ENCODE measurements around the gene ANO1.

The ANO1 gene

GRCh38 chr11:70138403-70138802 is 60.3 kb downstream of the ANO1 start:
- no peak for DNase-seq (ENCODE audit: low spot score)

DNA sequence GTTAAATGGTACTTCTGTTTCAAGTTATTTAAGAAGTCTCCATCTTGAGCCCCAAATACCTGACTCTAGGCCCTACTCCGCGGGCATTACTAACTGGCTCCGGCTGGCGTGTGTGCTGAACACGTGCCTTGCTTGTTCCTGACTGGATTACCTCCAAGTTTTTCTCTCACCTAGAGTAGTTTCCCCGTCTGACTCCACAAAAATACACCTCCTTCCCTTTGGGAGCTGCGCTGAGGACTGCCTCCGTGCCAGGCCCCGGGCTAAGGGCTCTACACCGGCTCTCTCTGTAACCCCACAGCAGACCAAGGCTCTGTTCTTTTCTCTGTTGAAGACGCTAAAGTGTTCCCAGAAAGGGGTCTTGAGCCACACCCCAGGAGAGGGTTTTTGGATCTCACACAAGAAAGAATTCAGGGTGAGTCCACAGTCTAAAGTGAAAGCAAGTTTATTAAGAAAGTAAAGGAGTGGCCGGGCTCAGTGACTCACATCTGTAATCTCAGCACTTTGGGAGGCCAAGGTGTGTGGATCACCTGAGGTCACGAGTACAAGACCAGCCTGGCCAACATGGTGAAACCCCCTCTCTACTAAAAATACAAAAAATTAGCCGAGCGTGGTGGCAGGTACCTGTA is 61.8 kb downstream of the ANO1 start:
- DNase-seq (ENCODE audit: low spot score): no peak

DNA sequence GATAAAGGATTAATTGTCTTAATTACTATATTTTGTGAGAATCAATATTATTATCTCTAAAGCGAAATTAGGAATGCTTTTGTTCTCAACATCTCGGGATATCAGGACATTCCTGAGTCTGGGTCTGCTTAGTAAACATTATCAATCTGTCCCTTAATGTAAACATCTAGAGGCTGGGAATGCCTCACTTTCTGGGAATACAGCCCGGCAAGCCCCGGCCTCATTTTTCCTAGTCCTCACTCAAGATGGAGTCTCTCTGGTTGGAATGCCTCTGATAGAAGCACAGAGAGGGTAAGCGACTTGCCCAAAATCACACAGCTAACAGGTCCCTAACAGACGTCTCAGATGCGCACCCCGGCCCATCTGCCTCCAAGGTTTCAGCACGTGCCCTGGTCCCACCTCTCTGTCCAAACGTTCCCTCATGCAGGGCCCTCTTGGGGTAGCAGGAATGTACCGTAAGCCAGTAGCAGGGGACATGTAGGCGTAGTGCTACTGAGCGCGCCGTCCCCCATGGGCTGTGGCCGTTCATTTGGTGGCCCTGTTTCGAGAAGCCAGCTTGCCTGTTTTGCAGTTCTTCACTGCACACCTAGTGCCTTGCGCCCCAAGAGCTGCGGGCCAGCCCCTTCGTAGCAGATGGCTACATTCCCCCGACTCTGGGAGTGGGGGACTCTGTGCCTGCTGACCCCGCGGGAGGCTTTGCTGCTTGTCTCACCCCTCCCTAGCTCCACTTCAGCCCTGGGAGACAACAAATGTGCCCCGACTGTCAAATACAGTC is 62.8 kb downstream of the ANO1 start:
- no peak for DNase-seq (ENCODE audit: low spot score)

DNA sequence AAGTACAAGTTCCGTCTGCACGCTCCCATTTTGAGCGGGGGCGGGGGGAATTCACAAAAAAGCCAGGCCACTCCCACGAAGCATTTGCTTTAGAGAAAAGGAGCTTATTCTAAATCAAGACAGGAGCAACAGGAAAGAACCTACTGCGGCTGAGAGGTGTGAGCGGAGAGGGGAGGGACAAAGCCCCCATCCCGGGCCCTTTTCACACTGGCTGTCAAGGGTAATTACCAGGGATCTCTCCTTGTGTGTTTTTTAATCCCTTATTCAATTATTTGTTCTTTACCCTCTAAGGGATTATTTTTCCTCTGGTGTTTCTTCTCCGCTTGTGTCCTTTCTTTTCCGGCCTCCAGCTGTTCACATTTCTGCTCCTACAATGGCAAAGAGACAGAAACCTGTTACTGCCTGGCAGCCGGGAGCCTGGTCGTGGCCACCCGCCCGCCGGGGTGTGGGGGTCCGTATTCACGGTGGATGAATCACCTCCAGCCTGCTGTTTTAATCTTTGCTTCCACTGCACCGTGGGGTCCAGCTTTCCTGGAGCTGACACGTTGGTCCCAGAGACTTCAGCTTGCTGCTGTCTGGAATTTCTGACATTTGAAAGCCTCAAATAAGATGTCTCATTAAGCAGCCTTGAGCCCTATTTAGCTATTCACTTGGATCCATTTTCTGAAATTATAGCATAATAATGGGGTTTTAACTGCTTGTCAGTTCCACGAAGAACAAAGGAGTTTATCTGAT is 63.5 kb downstream of the ANO1 start:
- DNase-seq (ENCODE audit: low spot score): no peak

DNA sequence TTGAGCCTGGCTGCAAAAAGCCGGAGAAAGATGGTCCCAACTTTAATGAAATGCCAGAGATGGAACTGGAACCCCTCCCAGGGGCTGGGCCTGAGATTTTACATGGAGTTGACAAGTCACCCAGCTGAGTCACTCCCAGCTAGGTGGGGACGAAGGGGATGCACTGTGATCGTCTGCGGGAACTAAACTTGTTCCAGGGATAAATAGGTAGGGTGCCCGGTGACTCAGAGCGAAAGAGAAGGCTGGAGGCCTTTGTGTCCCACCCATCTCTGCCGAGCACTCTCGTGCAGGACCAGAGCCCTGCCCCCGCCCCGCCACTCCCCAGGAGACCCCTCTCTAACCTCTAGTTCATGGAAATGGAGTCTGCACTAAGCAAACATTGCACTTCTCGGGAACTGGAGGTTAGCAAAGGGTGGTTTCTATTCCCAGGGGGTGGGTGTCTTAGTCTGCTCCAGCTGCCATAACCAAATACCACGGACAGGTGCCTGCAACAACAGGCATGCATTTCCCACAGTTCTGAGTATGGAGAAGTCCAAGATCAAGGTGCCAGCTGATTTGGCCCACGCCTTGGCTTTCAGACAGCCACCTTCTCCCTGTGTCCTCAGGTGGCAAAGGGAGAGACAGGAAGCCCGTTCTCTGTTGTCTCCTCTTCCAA is 64.2 kb downstream of the ANO1 start:
- no peak for DNase-seq (ENCODE audit: low spot score)

- no peak for DNase-seq (ENCODE audit: low spot score)
These were observed 66.1 kb downstream of the ANO1 start for GRCh38 chr11:70144262-70144661.

DNA sequence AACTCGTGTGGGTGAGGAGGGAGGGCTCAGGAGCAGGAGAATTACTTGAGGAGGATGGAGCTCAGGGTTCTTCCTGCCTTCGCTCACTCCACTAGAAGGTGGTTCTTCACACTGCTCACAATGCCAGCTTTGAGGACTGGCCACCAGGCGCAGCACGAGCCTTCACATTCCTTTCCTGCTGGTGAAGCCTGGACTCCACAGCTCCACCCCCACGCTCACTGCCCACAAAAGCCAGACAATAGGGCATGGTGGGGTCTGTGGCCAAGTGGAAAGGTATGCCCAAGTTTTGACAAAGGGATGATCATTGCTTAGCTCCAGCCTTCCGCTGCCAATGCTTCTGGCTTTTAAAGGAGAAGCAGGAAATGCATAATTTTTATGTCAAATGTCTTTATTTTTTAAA is 67.0 kb downstream of the ANO1 start:
- DNase-seq (ENCODE audit: low spot score): no peak

DNA sequence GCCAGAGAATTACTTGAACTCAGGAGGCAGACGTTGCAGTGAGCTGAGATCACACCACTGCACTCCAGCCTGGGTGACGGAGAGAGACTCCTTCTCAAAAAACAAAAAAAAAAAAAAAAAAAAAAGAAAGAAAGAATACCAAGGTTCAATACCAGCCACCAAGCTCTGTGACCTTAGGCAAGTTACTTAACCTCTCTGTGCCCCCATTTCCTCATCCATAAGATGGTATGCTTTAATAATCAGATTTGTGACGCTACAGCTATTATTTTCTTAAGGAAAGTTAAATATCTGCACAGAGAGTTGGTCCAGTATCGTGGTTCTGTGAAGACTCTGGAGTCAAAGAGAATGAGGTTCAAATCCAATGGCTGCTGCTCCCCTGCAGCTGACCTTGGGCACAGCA is 67.7 kb downstream of the ANO1 start:
- DNase-seq (ENCODE audit: low spot score): no peak

DNA sequence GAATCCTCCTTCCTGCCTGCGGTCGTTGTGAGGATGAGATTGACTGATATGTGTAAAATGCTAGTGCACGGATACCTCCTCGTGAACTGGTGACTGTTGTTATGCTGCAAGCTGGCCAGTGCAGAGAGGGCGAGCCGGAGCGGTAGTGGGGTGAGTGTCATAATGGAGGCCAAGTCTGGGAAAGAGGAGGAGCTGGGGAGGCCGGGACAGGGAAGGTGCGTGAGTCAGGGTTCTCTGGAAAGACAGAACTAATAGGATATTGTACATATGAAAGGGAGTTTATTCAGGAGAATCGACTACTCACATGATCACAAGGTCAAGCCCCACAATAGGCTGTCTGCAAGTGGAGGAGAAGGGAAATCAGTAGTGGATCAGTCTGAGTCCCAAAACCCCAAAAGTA is 68.2 kb downstream of the ANO1 start:
- DNase-seq (ENCODE audit: low spot score): no peak

DNA sequence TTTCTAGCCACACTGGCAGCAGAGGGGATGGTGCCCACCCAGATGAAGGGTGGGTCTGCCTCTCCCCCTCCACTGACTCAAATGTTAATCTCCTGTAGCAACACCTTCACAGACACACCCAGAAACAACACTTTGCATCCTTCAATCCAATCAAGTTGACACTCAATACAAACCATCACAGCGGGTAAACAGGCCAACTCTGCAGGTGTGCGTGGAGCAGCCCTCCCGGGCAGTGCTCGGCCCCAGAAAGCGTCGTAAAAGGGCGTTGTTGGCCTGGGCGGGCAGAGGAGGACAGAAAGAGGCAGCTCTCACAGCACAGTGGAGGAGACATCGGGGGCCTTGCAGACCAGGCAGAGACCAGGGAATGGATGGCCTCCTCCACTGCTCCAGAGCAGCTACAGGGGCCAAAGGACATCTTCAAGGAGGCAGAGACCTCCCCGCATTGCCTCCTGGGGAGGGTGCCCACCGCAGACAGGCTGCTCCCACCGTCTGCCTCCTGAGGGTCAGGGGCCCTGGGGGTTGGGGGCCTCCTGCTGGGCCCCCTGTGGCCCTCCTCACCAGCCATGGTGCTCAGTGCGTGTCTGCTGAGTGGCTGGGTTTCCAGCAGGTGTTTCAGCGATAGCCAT is 68.9 kb downstream of the ANO1 start:
- no peak for DNase-seq (ENCODE audit: low spot score)

GRCh38 chr11:70147668-70148067 is 69.6 kb downstream of the ANO1 start:
- no peak for DNase-seq (ENCODE audit: low spot score)

DNA sequence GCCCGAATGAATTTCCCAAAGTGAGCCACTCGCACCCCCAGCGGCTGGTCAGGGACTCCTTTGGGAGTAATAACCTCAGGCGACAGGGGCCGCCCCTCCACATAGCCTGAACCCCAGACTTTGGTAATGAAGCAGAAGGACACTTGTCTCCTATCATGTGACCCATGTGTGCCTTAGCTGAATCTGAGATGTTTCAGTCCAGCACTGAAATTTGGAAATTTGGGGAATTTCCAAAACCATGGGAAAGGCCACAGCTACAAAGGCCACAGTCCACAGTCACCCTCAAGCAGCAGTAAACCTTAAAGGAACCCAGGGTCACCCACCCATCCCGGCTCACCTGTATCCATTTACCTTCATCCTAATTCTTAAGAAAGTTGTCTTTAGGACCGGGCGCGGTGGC is 73.6 kb downstream of the ANO1 start:
- no peak for DNase-seq (ENCODE audit: low spot score)

DNA sequence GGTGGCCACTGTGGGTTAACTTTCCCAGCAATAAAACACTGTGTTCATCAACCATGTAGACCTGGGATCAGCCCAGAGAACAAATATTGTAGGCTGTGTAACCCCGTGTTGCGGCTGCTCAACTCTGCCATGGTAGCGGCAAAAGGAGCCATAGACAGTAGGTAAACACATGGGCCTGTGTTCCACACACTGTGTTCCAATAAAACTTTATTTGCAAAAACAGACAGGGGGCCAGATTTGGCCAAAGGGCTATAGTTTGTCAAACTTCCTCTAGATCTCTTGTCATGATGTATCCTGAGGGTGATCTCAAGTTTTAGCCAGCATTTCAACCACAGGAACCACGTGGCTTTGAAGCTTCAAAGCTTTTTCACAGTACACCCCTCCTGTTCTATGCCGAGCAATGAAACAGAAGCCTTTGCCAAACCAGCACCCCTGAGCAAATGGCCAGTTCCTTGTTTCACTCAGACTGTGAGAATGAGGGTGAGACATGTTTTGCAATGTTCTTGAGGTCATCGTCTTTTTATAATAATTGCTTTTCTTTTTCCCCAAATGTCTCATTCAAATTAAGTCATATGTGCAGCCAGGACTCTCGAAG is 75.1 kb downstream of the ANO1 start:
- DNase-seq (ENCODE audit: low spot score): no peak

GRCh38 chr11:70155386-70155785 is 77.3 kb downstream of the ANO1 start:
- no peak for DNase-seq (ENCODE audit: low spot score)

- no peak for DNase-seq (ENCODE audit: low spot score)
These were observed 78.3 kb downstream of the ANO1 start for GRCh38 chr11:70156291-70157037.

DNA sequence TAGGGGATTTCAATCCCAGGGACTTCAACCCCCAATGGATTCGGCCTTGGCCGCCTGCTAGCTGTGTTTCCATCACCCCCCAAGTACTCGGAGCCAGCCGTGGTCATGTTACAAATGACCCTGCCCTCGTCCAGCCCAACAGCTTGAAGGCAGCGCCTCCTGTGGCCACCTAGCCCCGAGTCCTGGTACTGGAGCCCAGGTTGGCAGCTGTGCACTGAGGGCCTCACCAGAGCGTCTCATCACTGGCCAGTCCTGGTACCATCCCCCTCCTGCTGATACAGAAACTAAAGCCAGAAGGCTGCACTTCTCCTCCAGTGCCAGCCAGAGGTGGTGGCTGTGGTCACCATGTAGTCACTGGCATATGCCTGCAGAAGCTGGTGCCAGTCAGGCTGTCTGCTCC is 80.1 kb downstream of the ANO1 start:
- DNase-seq (ENCODE audit: low spot score): no peak

DNA sequence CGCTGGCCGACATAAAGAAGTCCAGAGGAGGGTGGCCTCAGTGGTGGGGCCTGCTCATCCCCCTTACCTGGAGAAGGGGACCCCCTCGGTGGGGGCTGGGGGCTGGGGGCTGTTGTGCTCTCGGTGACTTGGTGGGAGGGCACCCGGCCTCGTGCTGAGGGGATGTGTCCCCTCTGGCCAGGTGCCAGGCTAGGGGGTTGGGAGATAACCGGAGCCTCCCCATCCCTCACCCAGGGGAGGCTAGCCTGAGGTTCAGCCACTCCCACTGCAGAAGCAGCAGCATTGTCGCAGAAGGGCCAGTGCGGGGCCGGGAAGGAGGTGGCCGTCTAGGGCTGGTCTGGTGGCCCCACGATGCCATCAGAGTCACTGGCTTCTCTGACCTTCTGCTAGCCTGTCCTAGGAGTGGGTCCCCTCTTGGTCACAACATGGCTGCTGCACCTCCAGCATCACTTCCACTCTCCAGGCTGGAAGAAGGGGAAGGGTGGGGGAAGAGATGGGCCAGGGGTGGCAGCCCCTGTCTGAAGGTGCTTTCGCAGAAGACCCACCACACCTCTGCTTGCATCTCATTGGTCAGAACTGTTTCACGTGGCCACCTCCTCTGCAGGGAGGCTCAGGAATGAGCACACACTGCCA is 80.8 kb downstream of the ANO1 start:
- DNase-seq (ENCODE audit: low spot score): no peak

DNA sequence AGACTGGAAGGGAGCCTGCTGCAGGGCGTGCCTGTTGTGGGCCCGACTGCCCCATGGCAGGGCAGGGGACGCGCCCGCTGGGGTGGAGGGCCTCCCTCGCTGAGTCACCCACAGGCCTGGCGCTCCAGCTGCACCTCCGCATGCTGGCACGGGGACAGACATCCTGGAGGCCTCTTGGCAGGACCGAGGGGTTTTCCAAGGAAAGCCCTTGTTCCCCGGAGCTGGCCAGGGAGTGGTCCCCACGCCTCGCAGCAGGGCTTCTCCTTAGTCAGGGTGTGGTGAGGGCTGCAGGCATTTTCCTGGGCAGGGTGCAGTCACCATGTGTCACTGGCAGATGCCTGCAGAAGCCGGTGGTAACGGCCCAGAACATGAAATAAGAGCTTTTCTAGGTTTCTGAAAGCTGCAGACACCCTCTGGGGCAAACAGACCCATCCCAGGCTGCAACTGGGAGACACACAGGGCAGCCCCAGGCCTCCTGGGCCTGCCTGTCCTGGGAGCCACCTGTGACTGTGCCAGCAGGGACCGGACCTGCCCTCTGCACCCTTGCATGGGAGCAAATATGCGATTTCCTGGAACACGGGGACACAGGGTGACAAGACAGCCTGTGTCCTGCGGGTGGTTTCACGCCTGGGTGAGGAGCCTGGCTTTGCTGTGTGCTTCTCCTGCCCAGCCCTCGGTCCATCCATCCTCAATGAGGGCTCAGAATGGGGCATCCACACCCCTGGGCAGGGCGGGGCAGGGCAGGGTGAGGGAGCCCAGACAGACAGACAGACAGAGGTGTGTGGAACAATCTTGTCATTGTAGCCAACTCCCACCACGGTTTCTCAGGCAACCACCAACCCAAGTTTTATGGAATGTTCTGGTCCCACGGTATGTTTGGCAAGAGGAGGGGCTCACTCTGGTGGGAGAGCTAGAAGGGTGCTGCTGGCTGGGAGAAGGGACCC is 81.8 kb downstream of the ANO1 start:
- no peak for DNase-seq (ENCODE audit: low spot score)

- DNase-seq (ENCODE audit: low spot score): no peak
These were observed 83.0 kb downstream of the ANO1 start for GRCh38 chr11:70161043-70161625.

Measured in Ammon's horn (tissue), 1 donor.